Measurements from ENCODE around the gene SMIM23.

Gene SMIM23

GRCh38 chr5:171762021-171762608 is 23.5 kb upstream of the SMIM23 start:
- TF ChIP-seq EZH2 (IDR thresholded peaks at IDR 0.05; ENCODE audit: borderline replicate concordance, low read length), result no peak
- TF ChIP-seq CTCF (IDR thresholded peaks at IDR 0.05; ENCODE audit: low read length), result no peak
- no peak overlapping the region for H3K4me2 ChIP-seq (ENCODE audit: low read length)
- H3K4me3 ChIP-seq (ENCODE audit: low read depth, low read length, poor library complexity, severe bottlenecking), result no peak overlapping the region
- no peaks in the 10 kb centered on the region for H4K20me1 ChIP-seq (ENCODE audit: insufficient read depth, low read length)
- no peaks in the 10 kb centered on the region for H3K9me2 ChIP-seq (ENCODE audit: low read depth, low read length)
- H3K9me3 ChIP-seq (ENCODE audit: low read length), result no peaks in the 10 kb centered on the region
- H3K27me3 ChIP-seq (ENCODE audit: insufficient read depth, low read length), result peaks cover 6% of the 10 kb centered on the region; the same call in 1 of the 2 replicates
- no peak overlapping the region for H3K27ac ChIP-seq (ENCODE audit: low read depth, low read length, poor library complexity, severe bottlenecking)
- no peaks in the 10 kb centered on the region for H3K4me1 ChIP-seq (ENCODE audit: insufficient read depth, low read length, severe bottlenecking)
- no peaks in the 10 kb centered on the region for H3F3A ChIP-seq (ENCODE audit: insufficient read depth, low read length)
- no peak overlapping the region for H3K9ac ChIP-seq (ENCODE audit: low read length)
- no peaks in the 10 kb centered on the region for H3K79me2 ChIP-seq (ENCODE audit: insufficient read depth, low read length)
- no peak overlapping the region for H2AFZ ChIP-seq (ENCODE audit: low read length)
- H3K36me3 ChIP-seq (ENCODE audit: insufficient read depth, low read length), result no peaks in the 10 kb centered on the region

- Histone ChIP-seq H2AFZ (ENCODE audit: low read length) (no peak overlapping the region), H3F3A (ENCODE audit: insufficient read depth, low read length) (no peaks in the 10 kb centered on the region), H3K27ac (ENCODE audit: low read depth, low read length, poor library complexity, severe bottlenecking) (no peak overlapping the region), H3K79me2 (ENCODE audit: insufficient read depth, low read length) (no peaks in the 10 kb centered on the region), H3K27me3 (ENCODE audit: insufficient read depth, low read length) (0 out of 2 replicates have a peak, but pooled peaks cover 3% of the 10 kb centered on the region), H4K20me1 (ENCODE audit: insufficient read depth, low read length) (no peaks in the 10 kb centered on the region), H3K4me3 (ENCODE audit: low read depth, low read length, poor library complexity, severe bottlenecking) (no peak overlapping the region), H3K36me3 (ENCODE audit: insufficient read depth, low read length) (no peaks in the 10 kb centered on the region), H3K4me1 (ENCODE audit: insufficient read depth, low read length, severe bottlenecking) (no peaks in the 10 kb centered on the region), H3K4me2 (ENCODE audit: low read length) (no peak overlapping the region), H3K9ac (ENCODE audit: low read length) (no peak overlapping the region), H3K9me3 (ENCODE audit: low read length) (no peaks in the 10 kb centered on the region), H3K9me2 (ENCODE audit: low read depth, low read length) (no peaks in the 10 kb centered on the region)
- TF ChIP-seq EZH2 (IDR thresholded peaks at IDR 0.05; ENCODE audit: borderline replicate concordance, low read length), result no peak
- no peak for TF ChIP-seq CTCF (IDR thresholded peaks at IDR 0.05; ENCODE audit: low read length)
Observed at GRCh38 chr5:171762903-171763302, 22.7 kb upstream of the SMIM23 start.

- H3K4me1 ChIP-seq (ENCODE audit: insufficient read depth, low read length, severe bottlenecking), result no peaks in the 10 kb centered on the region
- no peaks in the 10 kb centered on the region for H3K27me3 ChIP-seq (ENCODE audit: insufficient read depth, low read length)
- H3K4me3 ChIP-seq (ENCODE audit: low read depth, low read length, poor library complexity, severe bottlenecking), result no peak overlapping the region
- no peaks in the 10 kb centered on the region for H3K79me2 ChIP-seq (ENCODE audit: insufficient read depth, low read length)
- no peak overlapping the region for H2AFZ ChIP-seq (ENCODE audit: low read length)
- H4K20me1 ChIP-seq (ENCODE audit: insufficient read depth, low read length), result no peaks in the 10 kb centered on the region
- TF ChIP-seq EZH2 (IDR thresholded peaks at IDR 0.05; ENCODE audit: borderline replicate concordance, low read length) (no peak), CTCF (IDR thresholded peaks at IDR 0.05; ENCODE audit: low read length) (no peak)
- H3K9ac ChIP-seq (ENCODE audit: low read length), result no peak overlapping the region
- no peaks in the 10 kb centered on the region for H3K9me2 ChIP-seq (ENCODE audit: low read depth, low read length)
- no peak overlapping the region for H3K27ac ChIP-seq (ENCODE audit: low read depth, low read length, poor library complexity, severe bottlenecking)
- H3K4me2 ChIP-seq (ENCODE audit: low read length), result no peak overlapping the region
- no peaks in the 10 kb centered on the region for H3F3A ChIP-seq (ENCODE audit: insufficient read depth, low read length)
- no peaks in the 10 kb centered on the region for H3K9me3 ChIP-seq (ENCODE audit: low read length)
- H3K36me3 ChIP-seq (ENCODE audit: insufficient read depth, low read length), result no peaks in the 10 kb centered on the region
Observed at GRCh38 chr5:171764265-171764664, 21.4 kb upstream of the SMIM23 start.
